Liver (tissue), 3 donors: ENCODE measurements around the gene TACC2.
"Not testable (repeated sequence)": the region's sequence is repeated elsewhere in the genome, so short reads cannot be mapped to it uniquely, and the experiment has no call there.

Experiments
- CTCF ChIP-seq: fragments of 150-350 bp; IDR thresholded peaks from 2 replicates; pipeline ENCODE4 v1.5.1; 2017; ENCODE audit warnings: improper control_type of control experiment, low read depth, low read length; ENCODE audit not compliant: missing input control
- FOXA1 ChIP-seq: IDR thresholded peaks from 2 replicates; pipeline ENCODE4 v1.6.1; 2016; ENCODE audit warnings: antibody characterized with exemption
- GABPA ChIP-seq, 2 donors: IDR thresholded peaks in 1 of 2; conservative IDR thresholded peaks in 1 of 2; 2 replicates each; pipeline ENCODE4 v1.6.1; 2016; ENCODE audit warnings: antibody characterized with exemption in 2 of 2, mild to moderate bottlenecking in 1 of 2, moderate library complexity in 1 of 2
- JUND ChIP-seq, 2 donors: IDR thresholded peaks; 2 replicates each; pipeline ENCODE4 v1.6.1; 2016; ENCODE audit warnings: antibody characterized with exemption in 2 of 2
- NR2F2 ChIP-seq: IDR thresholded peaks from 2 replicates; pipeline ENCODE4 v1.6.1; 2016; ENCODE audit warnings: antibody characterized with exemption
- RAD21 ChIP-seq, 2 donors: IDR thresholded peaks; 2 replicates each; pipeline ENCODE4 v1.6.1; 2016; ENCODE audit warnings: antibody characterized with exemption in 2 of 2, mild to moderate bottlenecking in 2 of 2
- SP1 ChIP-seq: IDR thresholded peaks from 2 replicates; pipeline ENCODE4 v1.6.1; 2018; ENCODE audit warnings: antibody characterized with exemption, mild to moderate bottlenecking
- YY1 ChIP-seq: IDR thresholded peaks from 2 replicates; pipeline ENCODE4 v1.6.1; 2016; ENCODE audit warnings: antibody characterized with exemption, mild to moderate bottlenecking
- TF ChIP-seq, protein P1 (sequence below): IDR thresholded peaks from 2 replicates; pipeline ENCODE4 v1.6.1; 2016; ENCODE audit warnings: antibody characterized with exemption
- donor health status: healthy.
- donor health status: healthy.

GRCh38 chr10:122108786-122109185 lies 119.8 kb downstream of the TACC2 start:
- TF ChIP-seq CTCF; NR2F2; GABPA (IDR thresholded peaks at IDR 0.05 in 1 of 2, conservative IDR thresholded peaks at IDR 0.05 in 1 of 2); RAD21 (IDR thresholded peaks at IDR 0.05); YY1; SP1; JUND (IDR thresholded peaks at IDR 0.05); FOXA1: not testable (repeated sequence)
- TF ChIP-seq, protein P1, sequence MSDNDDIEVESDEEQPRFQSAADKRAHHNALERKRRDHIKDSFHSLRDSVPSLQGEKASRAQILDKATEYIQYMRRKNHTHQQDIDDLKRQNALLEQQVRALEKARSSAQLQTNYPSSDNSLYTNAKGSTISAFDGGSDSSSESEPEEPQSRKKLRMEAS, result not testable (repeated sequence)
